HUES6 (cell line): Measurements from ENCODE around the gene EGLN3.

ENCODE experiments used
- H3K27ac ChIP-seq: 2 replicates; pipeline ENCODE4 v1.7.0; 2013; ENCODE audit warnings: low read depth, mild to moderate bottlenecking, low read length, inconsistent platforms
- H3K27me3 ChIP-seq: 2 replicates; pipeline ENCODE4 v1.6.1; 2013; ENCODE audit warnings: low read length; ENCODE audit not compliant: control insufficient read depth, insufficient read depth
- H3K36me3 ChIP-seq: 2 replicates; pipeline ENCODE4 v1.6.1; 2013; ENCODE audit warnings: low read length; ENCODE audit not compliant: control insufficient read depth, insufficient read depth
- H3K4me1 ChIP-seq: 2 replicates; pipeline ENCODE4 v1.6.1; 2013; ENCODE audit warnings: low read length; ENCODE audit not compliant: control insufficient read depth, insufficient read depth
- H3K4me3 ChIP-seq: 2 replicates; pipeline ENCODE4 v1.5.1; 2013; ENCODE audit warnings: low read depth, low read length
- H3K9ac ChIP-seq: one replicate; pipeline ENCODE4 v1.6.1; 2013; ENCODE audit warnings: mild to moderate bottlenecking, low read length
- H3K9me3 ChIP-seq: 2 replicates; pipeline ENCODE4 v1.6.1; 2013; ENCODE audit warnings: low read depth, low read length; ENCODE audit not compliant: control insufficient read depth, insufficient read depth

Gene EGLN3

GRCh38 chr14:33925235-33925634 is 25.6 kb downstream of the EGLN3 start:
- H3K36me3 ChIP-seq = peaks cover 60% of the 10 kb centered on the region
- H3K9ac ChIP-seq = no peak overlapping the region
- H3K4me3 ChIP-seq = no peak overlapping the region
- H3K27ac ChIP-seq = no peak overlapping the region
- peaks cover 5% of the 10 kb centered on the region; the same call in 1 of the 2 replicates for H3K4me1 ChIP-seq
- H3K9me3 ChIP-seq = no peaks in the 10 kb centered on the region
- H3K27me3 ChIP-seq = no peaks in the 10 kb centered on the region

GRCh38 chr14:33924566-33925100 is 26.2 kb downstream of the EGLN3 start:
- Histone ChIP-seq H3K27ac (no peak overlapping the region), H3K9me3 (no peaks in the 10 kb centered on the region), H3K36me3 (peaks cover 54% of the 10 kb centered on the region), H3K9ac (no peak overlapping the region), H3K4me1 (peaks cover 5% of the 10 kb centered on the region; the same call in 1 of the 2 replicates), H3K4me3 (no peak overlapping the region), H3K27me3 (no peaks in the 10 kb centered on the region)

GRCh38 chr14:33922125-33922524 is 28.7 kb downstream of the EGLN3 start:
- H3K27me3 ChIP-seq = no peaks in the 10 kb centered on the region
- H3K36me3 ChIP-seq = peaks cover 32% of the 10 kb centered on the region
- H3K27ac ChIP-seq = no peak overlapping the region
- no peak overlapping the region for H3K4me3 ChIP-seq
- H3K9ac ChIP-seq = no peak overlapping the region
- H3K9me3 ChIP-seq = no peaks in the 10 kb centered on the region
- peaks cover 16% of the 10 kb centered on the region for H3K4me1 ChIP-seq

- H3K36me3 ChIP-seq = 0 out of 2 replicates have a peak, but pooled peaks cover 3% of the 10 kb centered on the region
- H3K27ac ChIP-seq = no peak overlapping the region
- H3K4me1 ChIP-seq = peaks cover 33% of the 10 kb centered on the region
- H3K27me3 ChIP-seq = no peaks in the 10 kb centered on the region
- no peak overlapping the region for H3K4me3 ChIP-seq
- no peak overlapping the region for H3K9ac ChIP-seq
- no peaks in the 10 kb centered on the region for H3K9me3 ChIP-seq
These were observed 32.6 kb downstream of the EGLN3 start for GRCh38 chr14:33918256-33918655.

- no peak overlapping the region for H3K9ac ChIP-seq
- no peak overlapping the region for H3K4me3 ChIP-seq
- peaks cover 33% of the 10 kb centered on the region for H3K4me1 ChIP-seq
- H3K27ac ChIP-seq = no peak overlapping the region
- 0 out of 2 replicates have a peak, but pooled peaks cover 3% of the 10 kb centered on the region for H3K36me3 ChIP-seq
- H3K27me3 ChIP-seq = no peaks in the 10 kb centered on the region
- H3K9me3 ChIP-seq = no peaks in the 10 kb centered on the region
These were observed 33.2 kb downstream of the EGLN3 start for GRCh38 chr14:33917661-33918060.

- Histone ChIP-seq H3K27me3 (no peaks in the 10 kb centered on the region), H3K27ac (no peak overlapping the region), H3K9me3 (no peaks in the 10 kb centered on the region), H3K9ac (no peak overlapping the region), H3K36me3 (0 out of 2 replicates have a peak, but pooled peaks cover 3% of the 10 kb centered on the region), H3K4me1 (peaks cover 28% of the 10 kb centered on the region), H3K4me3 (no peak overlapping the region)
These were observed 34.0 kb downstream of the EGLN3 start for GRCh38 chr14:33916663-33917565.

- H3K27ac ChIP-seq = no peak overlapping the region
- no peak overlapping the region for H3K4me3 ChIP-seq
- H3K4me1 ChIP-seq = peaks cover 28% of the 10 kb centered on the region
These were observed 35.2 kb downstream of the EGLN3 start for GRCh38 chr14:33915682-33916081.

GRCh38 chr14:33914676-33915516 is 36.0 kb downstream of the EGLN3 start:
- no peak overlapping the region for H3K27ac ChIP-seq
- no peak overlapping the region for H3K4me3 ChIP-seq
- no peak overlapping the region for H3K9ac ChIP-seq
- H3K4me1 ChIP-seq = peaks cover 28% of the 10 kb centered on the region
- H3K36me3 ChIP-seq = no peaks in the 10 kb centered on the region
- no peaks in the 10 kb centered on the region for H3K27me3 ChIP-seq
- no peaks in the 10 kb centered on the region for H3K9me3 ChIP-seq

More at GRCh38 chr14:33915682-33916081, 35.2 kb downstream of the EGLN3 start:
- H3K27me3 ChIP-seq = no peaks in the 10 kb centered on the region
- no peaks in the 10 kb centered on the region for H3K9me3 ChIP-seq
- H3K36me3 ChIP-seq = no peaks in the 10 kb centered on the region
- H3K9ac ChIP-seq = no peak overlapping the region

GRCh38 chr14:33911046-33911445 is 39.8 kb downstream of the EGLN3 start:
- no peaks in the 10 kb centered on the region for H3K36me3 ChIP-seq
- H3K9ac ChIP-seq = no peak overlapping the region
- no peak overlapping the region for H3K4me3 ChIP-seq
- no peaks in the 10 kb centered on the region for H3K27me3 ChIP-seq
- H3K4me1 ChIP-seq = peaks cover 12% of the 10 kb centered on the region; the same call in 1 of the 2 replicates
- no peak overlapping the region for H3K27ac ChIP-seq
- peaks cover 7% of the 10 kb centered on the region for H3K9me3 ChIP-seq

GRCh38 chr14:33910435-33910834 is 40.4 kb downstream of the EGLN3 start:
- Histone ChIP-seq H3K9ac (no peak overlapping the region), H3K27ac (no peak overlapping the region), H3K4me3 (no peak overlapping the region), H3K36me3 (no peaks in the 10 kb centered on the region), H3K9me3 (peaks cover 7% of the 10 kb centered on the region), H3K27me3 (no peaks in the 10 kb centered on the region), H3K4me1 (peaks cover 7% of the 10 kb centered on the region; the same call in 1 of the 2 replicates)
